Activated CD4-positive, alpha-beta T cell treated with anti-CD3 and anti-CD28 coated beads for 1 hour (primary cell): ENCODE results near the gene CDK7.
"Not testable (repeated sequence)": the region's sequence is repeated elsewhere in the genome, so short reads cannot be mapped to it uniquely, and the experiment has no call there.

ENCODE experiments used
- DNase-seq: peaks from one replicate; pipeline ENCODE4 v3.0.0-alpha.2; 2020

CDK7 gene

GRCh38 chr5:69237877-69238276 lies 3.2 kb downstream of the CDK7 start:
- no peak for DNase-seq

GRCh38 chr5:69238760-69239251 lies 4.1 kb downstream of the CDK7 start:
- DNase-seq: no peak

- no peak for DNase-seq
Measured at GRCh38 chr5:69242215-69242927, 7.7 kb downstream of the CDK7 start.

GRCh38 chr5:69245031-69245430 lies 10.3 kb downstream of the CDK7 start:
- no peak for DNase-seq

- DNase-seq: no peak
Measured at GRCh38 chr5:69248019-69248418, 13.3 kb downstream of the CDK7 start.

GRCh38 chr5:69250593-69250992 lies 15.9 kb downstream of the CDK7 start:
- DNase-seq: no peak

GRCh38 chr5:69252437-69252836 lies 17.8 kb downstream of the CDK7 start:
- DNase-seq: no peak

- not testable (repeated sequence) for DNase-seq
Measured at GRCh38 chr5:69255940-69256339, 21.3 kb downstream of the CDK7 start.

GRCh38 chr5:69257577-69257976 lies 22.9 kb downstream of the CDK7 start:
- no peak for DNase-seq

- DNase-seq: no peak
Measured at GRCh38 chr5:69261034-69261433, 26.3 kb downstream of the CDK7 start.

GRCh38 chr5:69265931-69266330 lies 31.2 kb downstream of the CDK7 start:
- no peak for DNase-seq

- no peak for DNase-seq
Measured at GRCh38 chr5:69268899-69269298, 34.2 kb downstream of the CDK7 start.

- DNase-seq: no peak
Measured at GRCh38 chr5:69270840-69271239, 36.2 kb downstream of the CDK7 start.

GRCh38 chr5:69271376-69271775 lies 36.7 kb downstream of the CDK7 start:
- no peak for DNase-seq

GRCh38 chr5:69275563-69275962 lies 40.9 kb downstream of the CDK7 start:
- DNase-seq: no peak

- no peak for DNase-seq
Measured at GRCh38 chr5:69276422-69277174, 41.9 kb downstream of the CDK7 start.

- DNase-seq: no peak
Measured at GRCh38 chr5:69279517-69279916, 44.8 kb downstream of the CDK7 start.

- no peak for DNase-seq
Measured at GRCh38 chr5:69281114-69281513, 46.4 kb downstream of the CDK7 start.

GRCh38 chr5:69284203-69284602 lies 49.5 kb downstream of the CDK7 start:
- DNase-seq: no peak

GRCh38 chr5:69285448-69286116 lies 50.9 kb downstream of the CDK7 start:
- DNase-seq: no peak

GRCh38 chr5:69288069-69288468 lies 53.4 kb downstream of the CDK7 start:
- no peak for DNase-seq

GRCh38 chr5:69288688-69289087 lies 54.0 kb downstream of the CDK7 start:
- DNase-seq: no peak

- DNase-seq: no peak
Measured at GRCh38 chr5:69292306-69292705, 57.6 kb downstream of the CDK7 start.

- no peak for DNase-seq
Measured at GRCh38 chr5:69293882-69294281, 59.2 kb downstream of the CDK7 start.
